Right atrium auricular region (tissue), 2 donors: ENCODE data around the gene MPP3. TPM values are rescaled to one million over a fixed set of nuclear protein-coding genes. Genes with fewer than 3 reads are reported as not detected.
A peak's percentile ranks its signal among the peaks of the same experiment; 100 is the strongest.

Source experiments
- DNase-seq: peaks from one replicate; pipeline ENCODE4 v3.0.0-alpha.2; 2019; ENCODE audit warnings: low spot score
- H3K27ac ChIP-seq, 2 donors: fragments of 200-600 bp; sonication (generic); 1 replicate in 1 of 2; 2 replicates in 1 of 2; pipeline ENCODE4 v1.5.1; 2016 to 2019
- H3K27me3 ChIP-seq, 2 donors: fragments of 200-600 bp; sonication (generic); one replicate each; pipeline versions ENCODE4 v1.5.1 to v1.6.0; 2017 to 2019
- H3K36me3 ChIP-seq: fragments of 200-600 bp; sonication (generic); one replicate; pipeline ENCODE4 v1.5.1; 2016
- H3K4me1 ChIP-seq, 2 donors: fragments of 200-600 bp; sonication (generic); one replicate each; pipeline versions ENCODE4 v1.5.1 to v1.6.0; 2017 to 2019
- H3K4me3 ChIP-seq, 2 donors: fragments of 200-600 bp; sonication (generic); 1 replicate in 1 of 2; 2 replicates in 1 of 2; pipeline ENCODE4 v1.5.1; 2017 to 2019; ENCODE audit warnings: mild to moderate bottlenecking in 1 of 2, moderate library complexity in 1 of 2
- H3K9me3 ChIP-seq, 2 donors: fragments of 200-600 bp; sonication (generic); one replicate each; pipeline ENCODE4 v1.5.1; 2019
- CTCF ChIP-seq, 2 donors: fragments of 200-600 bp; sonication (generic); IDR thresholded peaks; one replicate each; pipeline ENCODE4 v1.5.1; 2019; ENCODE audit warnings: antibody characterized with exemption in 2 of 2
- total RNA-seq, 2 donors: library from RNA; depleted of rRNA; stranded (reverse); fragments of >200 nt; gene quantifications; one replicate each; pipeline ENCODE4 v1.1.0, GENCODE V29; 2016

The MPP3 gene
- total RNA-seq, 2 donors from 2014 or later = 35.0 to 36.2 TPM

- H3K4me1 ChIP-seq = peaks cover 0 to 58% of the 10 kb centered on the region in 2 donors
- H3K27me3 ChIP-seq = no peaks in the 10 kb centered on the region
- peak overlapping the region; percentile 91 to 96 for H3K27ac ChIP-seq
- TF ChIP-seq CTCF (IDR thresholded peaks at IDR 0.05) = no peak
- H3K36me3 ChIP-seq = peaks cover 40% of the 10 kb centered on the region
- no peaks in the 10 kb centered on the region for H3K9me3 ChIP-seq
- H3K4me3 ChIP-seq = peak overlapping the region; percentile 88 to 91
- DNase-seq = no peak
These were observed 574 bp downstream of the MPP3 start for GRCh38 chr17:43832168-43832975.

GRCh38 chr17:43831633-43832032 is 1.3 kb downstream of the MPP3 start:
- H3K36me3 ChIP-seq = peaks cover 48% of the 10 kb centered on the region
- H3K4me3 ChIP-seq = peak overlapping the region; percentile 88 to 91
- peaks cover 0 to 58% of the 10 kb centered on the region in 2 donors for H3K4me1 ChIP-seq
- H3K27me3 ChIP-seq = no peaks in the 10 kb centered on the region
- H3K27ac ChIP-seq = peak overlapping the region; percentile 91 to 96
- no peak for TF ChIP-seq CTCF (IDR thresholded peaks at IDR 0.05)
- no peaks in the 10 kb centered on the region for H3K9me3 ChIP-seq
- no peak for DNase-seq

- H3K36me3 ChIP-seq = peaks cover 58% of the 10 kb centered on the region
- peaks cover 0 to 62% of the 10 kb centered on the region in 2 donors for H3K4me1 ChIP-seq
- H3K4me3 ChIP-seq = peak overlapping the region; percentile 88 to 91
- TF ChIP-seq CTCF (IDR thresholded peaks at IDR 0.05) = no peak
- H3K27me3 ChIP-seq = no peaks in the 10 kb centered on the region
- no peak for DNase-seq
- H3K27ac ChIP-seq = peak overlapping the region; percentile 91 to 96
- H3K9me3 ChIP-seq = no peaks in the 10 kb centered on the region
These were observed 2.3 kb downstream of the MPP3 start for GRCh38 chr17:43830510-43831140.

GRCh38 chr17:43829738-43830137 is 3.2 kb downstream of the MPP3 start:
- Histone ChIP-seq H3K4me1 (peaks cover 0 to 67% of the 10 kb centered on the region in 2 donors), H3K36me3 (peaks cover 67% of the 10 kb centered on the region), H3K27ac (peak overlapping the region; percentile 91 to 96), H3K9me3 (no peaks in the 10 kb centered on the region), H3K27me3 (no peaks in the 10 kb centered on the region), H3K4me3 (peak overlapping the region; percentile 16 to 20)
- DNase-seq = no peak
- TF ChIP-seq CTCF (IDR thresholded peaks at IDR 0.05) = no peak

GRCh38 chr17:43827596-43827995 is 5.3 kb downstream of the MPP3 start:
- H3K9me3 ChIP-seq = no peaks in the 10 kb centered on the region
- no peak overlapping the region for H3K4me3 ChIP-seq
- no peaks in the 10 kb centered on the region for H3K27me3 ChIP-seq
- DNase-seq = no peak
- H3K36me3 ChIP-seq = peaks cover 71% of the 10 kb centered on the region
- TF ChIP-seq CTCF (IDR thresholded peaks at IDR 0.05) = no peak
- peak overlapping the region; percentile 91 to 96 for H3K27ac ChIP-seq
- H3K4me1 ChIP-seq = peaks cover 0 to 72% of the 10 kb centered on the region in 2 donors
